ENCODE data around the gene DCAF4. TPM values are rescaled to one million over a fixed set of nuclear protein-coding genes. Genes with fewer than 3 reads are reported as not detected.
"Not testable (repeated sequence)": the region's sequence is repeated elsewhere in the genome, so short reads cannot be mapped to it uniquely, and the experiment has no call there.

DCAF4 gene
- polyA plus RNA-seq, 3 donors = 16.6 to 20.8 (median 16.6) TPM

- DNase-seq = no peak
Observed at GRCh38 chr14:72929316-72930080, 3.2 kb downstream of the DCAF4 start.

GRCh38 chr14:72932893-72933292 is 6.6 kb downstream of the DCAF4 start:
- no peak for DNase-seq

GRCh38 chr14:72939630-72940029 is 13.4 kb downstream of the DCAF4 start:
- DNase-seq = no peak

- DNase-seq = no peak
Observed at GRCh38 chr14:72941286-72941985, 15.2 kb downstream of the DCAF4 start.

- DNase-seq = no peak
Observed at GRCh38 chr14:72942934-72943333, 16.7 kb downstream of the DCAF4 start.

GRCh38 chr14:72943876-72944430 is 17.7 kb downstream of the DCAF4 start:
- no peak for DNase-seq

GRCh38 chr14:72945356-72946027 is 19.2 kb downstream of the DCAF4 start:
- DNase-seq = no peak

- no peak for DNase-seq
Observed at GRCh38 chr14:72946491-72946890, 20.2 kb downstream of the DCAF4 start.

GRCh38 chr14:72947366-72948160 is 21.3 kb downstream of the DCAF4 start:
- DNase-seq = no peak

GRCh38 chr14:72948481-72949138 is 22.3 kb downstream of the DCAF4 start:
- DNase-seq = peak; percentile 54

GRCh38 chr14:72952171-72952570 is 25.9 kb downstream of the DCAF4 start:
- no peak for DNase-seq

- not testable (repeated sequence) for DNase-seq
Observed at GRCh38 chr14:72956741-72957140, 30.5 kb downstream of the DCAF4 start.

- DNase-seq = no peak
Observed at GRCh38 chr14:72957213-72957612, 30.9 kb downstream of the DCAF4 start.

GRCh38 chr14:72958548-72958947 is 32.3 kb downstream of the DCAF4 start:
- DNase-seq = no peak

- not testable (repeated sequence) for DNase-seq
Observed at GRCh38 chr14:72961016-72961415, 34.8 kb downstream of the DCAF4 start.

GRCh38 chr14:72961579-72962335 is 35.5 kb downstream of the DCAF4 start:
- DNase-seq = no peak

- not testable (repeated sequence) for DNase-seq
Observed at GRCh38 chr14:72962336-72962754, 36.1 kb downstream of the DCAF4 start.

- no peak for DNase-seq
Observed at GRCh38 chr14:72962829-72963312, 36.6 kb downstream of the DCAF4 start.

- DNase-seq = no peak
Observed at GRCh38 chr14:72965249-72965648, 39.0 kb downstream of the DCAF4 start.

GRCh38 chr14:72966038-72966437 is 39.8 kb downstream of the DCAF4 start:
- DNase-seq = no peak
